GM18505 (cell line): ENCODE measurements around the gene HLTF.

Experiments
- ATAC-seq: cut with Tn5 transposase; IDR thresholded peaks from one replicate; pipeline ENCODE4 v1.9.1; 2021; ENCODE audit not compliant: unreplicated experiment
- POLR2A ChIP-seq: IDR thresholded peaks from 4 replicates; pipeline ENCODE4 v1.6.1; 2011; ENCODE audit warnings: borderline replicate concordance; ENCODE audit not compliant: insufficient read depth, insufficient read length; ENCODE audit errors: extremely low read depth

The HLTF gene

DNA sequence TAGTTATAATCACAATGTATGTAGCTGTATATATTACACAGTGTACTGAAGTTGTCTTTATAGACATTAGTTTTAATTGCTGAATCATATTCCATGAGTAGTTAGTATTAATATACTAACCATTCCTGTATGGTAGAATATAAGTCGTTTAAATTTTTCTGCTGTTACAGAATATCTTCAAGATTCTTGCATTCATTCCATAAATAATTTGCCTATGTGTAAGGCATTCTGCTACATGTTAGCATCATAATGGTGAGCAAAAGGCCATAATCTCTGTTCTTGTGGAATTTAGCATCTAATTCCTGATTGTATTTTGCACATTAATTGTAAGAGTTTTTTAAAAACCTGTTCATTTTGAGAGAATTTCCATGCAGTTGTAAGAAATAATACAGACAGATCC lies 80.9 kb downstream of the HLTF start:
- no peak for TF ChIP-seq POLR2A
- no peak for ATAC-seq

DNA sequence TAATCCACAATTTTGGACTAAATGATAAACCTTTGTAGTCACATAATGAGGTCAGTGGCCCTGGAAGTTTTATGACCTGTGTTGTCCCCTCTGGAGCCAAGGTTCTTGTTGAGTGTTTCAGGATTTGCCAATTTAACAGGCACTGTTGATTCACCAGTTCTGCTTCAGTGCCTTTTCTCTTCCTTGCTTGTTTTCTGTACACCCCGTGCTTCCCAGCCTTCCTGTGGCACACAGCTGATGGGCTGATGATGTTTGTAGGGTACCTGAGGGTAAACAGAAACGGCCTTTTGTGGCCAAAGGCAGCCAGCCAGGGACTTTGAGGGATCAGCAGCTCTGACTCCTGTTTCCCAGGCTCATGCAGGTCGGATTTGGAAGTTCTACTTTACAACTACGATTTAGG lies 81.7 kb downstream of the HLTF start:
- ATAC-seq: no peak
- TF ChIP-seq POLR2A: no peak

DNA sequence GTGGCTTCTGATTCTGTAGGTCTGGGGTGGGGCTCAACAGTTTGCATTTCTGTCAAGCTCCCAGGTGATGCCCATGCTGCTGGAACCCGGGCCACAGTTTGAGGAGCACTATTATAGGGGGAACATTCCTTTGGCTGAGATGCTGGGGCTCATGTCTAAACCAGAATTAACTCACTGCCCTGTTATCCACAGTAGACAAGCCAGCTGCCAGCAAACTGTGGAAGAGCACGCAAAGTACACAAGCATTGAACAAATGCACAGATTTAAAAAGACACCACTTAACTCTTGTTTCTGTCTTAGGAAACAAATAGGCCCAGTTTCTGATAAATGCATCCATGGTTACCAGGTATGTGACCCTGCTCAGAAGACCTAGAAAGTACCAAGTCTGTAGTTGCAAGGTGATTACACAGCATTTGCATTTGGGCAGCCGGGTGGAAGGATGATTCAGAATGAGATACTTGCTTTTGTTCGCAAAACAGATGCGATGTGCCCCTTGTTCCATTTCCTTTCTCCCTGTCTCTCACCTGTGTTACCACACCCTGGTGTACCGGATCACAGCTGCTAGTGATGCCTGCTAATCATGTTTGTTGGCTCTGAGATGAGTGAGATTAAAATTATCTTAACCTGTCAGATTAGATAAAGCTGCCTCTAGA lies 82.6 kb downstream of the HLTF start:
- no peak for TF ChIP-seq POLR2A
- ATAC-seq: peak; percentile 88

DNA sequence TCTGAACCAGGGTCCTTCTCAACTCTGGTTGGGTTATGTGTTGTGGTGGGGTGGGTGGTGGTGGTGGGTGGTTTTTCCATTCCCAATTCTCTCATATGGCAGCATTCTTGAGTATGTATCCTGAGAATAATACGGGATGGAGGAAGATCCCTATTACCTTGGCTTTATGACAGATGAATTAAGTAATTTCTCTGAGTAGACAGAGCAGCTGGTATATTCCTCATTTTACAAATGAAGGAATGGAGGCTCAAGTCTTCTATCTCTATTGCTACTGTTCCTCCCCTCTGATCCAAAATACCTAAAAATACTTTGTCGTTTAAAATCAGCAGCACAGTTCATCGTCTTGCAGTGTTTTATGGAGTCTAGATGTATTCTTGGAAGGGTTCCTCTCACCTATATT lies 84.6 kb downstream of the HLTF start:
- no peak for TF ChIP-seq POLR2A
- no peak for ATAC-seq

DNA sequence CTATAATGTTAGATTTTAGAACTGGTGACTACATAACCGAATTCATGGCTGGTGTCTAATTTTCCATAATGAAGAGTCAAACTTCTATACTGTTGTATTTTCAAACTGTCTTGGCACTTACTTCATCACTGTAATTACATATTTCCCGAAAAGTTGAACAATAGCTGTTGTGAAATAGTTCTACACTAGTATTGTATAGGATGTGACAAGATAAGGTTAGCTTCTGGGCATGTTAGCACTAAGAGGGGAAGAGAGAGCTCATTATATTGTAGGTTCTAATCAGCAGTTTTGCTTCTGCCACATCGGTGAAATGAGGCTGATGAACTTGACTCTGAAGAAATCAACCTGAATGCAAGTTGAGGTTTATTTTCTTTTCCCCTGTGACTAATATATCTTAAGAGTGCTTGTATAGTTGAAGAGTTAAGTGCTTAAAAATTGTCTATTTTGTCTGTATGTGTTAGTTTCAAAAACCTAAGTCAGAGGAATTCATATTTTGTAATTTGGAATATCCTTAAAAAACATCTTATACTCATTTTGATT lies 86.1 kb downstream of the HLTF start:
- TF ChIP-seq POLR2A: no peak
- no peak for ATAC-seq

DNA sequence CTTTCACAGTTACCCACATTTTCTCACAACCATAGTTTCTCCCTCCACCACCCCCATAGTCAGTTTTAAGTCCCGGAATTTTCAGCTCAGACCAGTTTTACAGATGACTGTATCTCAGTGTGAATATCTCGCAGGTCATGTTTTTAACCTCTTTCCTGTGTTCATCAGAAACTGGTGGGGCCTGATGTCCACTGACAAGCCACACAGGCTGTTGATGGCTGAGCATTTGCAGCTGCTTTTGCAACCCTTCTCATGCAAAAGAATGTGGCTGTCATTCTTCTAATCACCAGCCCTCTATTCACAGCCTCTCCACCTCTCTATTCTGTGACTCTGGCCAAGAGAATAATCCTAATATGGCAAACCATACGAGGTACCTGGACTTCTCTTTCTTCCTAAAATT lies 86.5 kb downstream of the HLTF start:
- ATAC-seq: no peak
- TF ChIP-seq POLR2A: no peak

DNA sequence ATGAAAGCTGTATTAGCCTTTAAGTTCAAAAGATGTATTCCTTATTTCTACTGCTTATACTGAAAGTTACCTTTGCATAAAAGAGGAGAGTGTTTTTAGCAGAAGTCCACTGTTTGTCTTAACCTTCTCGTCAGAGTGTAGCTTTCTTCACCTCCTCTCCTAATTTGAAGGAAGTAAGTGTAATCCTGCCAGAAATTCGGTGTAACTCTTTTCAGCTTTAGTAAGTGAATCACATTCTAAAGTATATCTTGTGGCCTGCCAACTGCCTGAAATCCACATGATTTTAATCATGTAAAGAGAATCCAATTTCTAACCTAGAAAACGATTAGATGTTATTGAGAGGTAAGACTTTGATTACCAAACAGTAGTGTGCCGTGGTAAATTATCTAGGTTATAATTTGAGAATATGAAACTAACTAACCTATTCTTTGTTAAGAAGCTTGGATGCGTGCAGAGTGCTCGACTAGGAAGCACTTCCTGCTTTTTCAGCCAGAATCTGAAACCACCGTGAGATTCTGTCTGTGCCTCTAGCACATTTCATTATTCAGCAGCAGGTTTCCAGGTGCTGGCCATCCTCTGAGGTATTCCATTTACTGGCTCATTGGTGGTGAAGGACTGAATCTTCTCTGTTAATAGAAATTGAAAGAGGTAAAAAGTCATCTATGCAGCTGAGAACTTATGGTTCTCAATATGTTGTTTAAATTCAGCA lies 87.5 kb downstream of the HLTF start:
- no peak for ATAC-seq
- no peak for TF ChIP-seq POLR2A

DNA sequence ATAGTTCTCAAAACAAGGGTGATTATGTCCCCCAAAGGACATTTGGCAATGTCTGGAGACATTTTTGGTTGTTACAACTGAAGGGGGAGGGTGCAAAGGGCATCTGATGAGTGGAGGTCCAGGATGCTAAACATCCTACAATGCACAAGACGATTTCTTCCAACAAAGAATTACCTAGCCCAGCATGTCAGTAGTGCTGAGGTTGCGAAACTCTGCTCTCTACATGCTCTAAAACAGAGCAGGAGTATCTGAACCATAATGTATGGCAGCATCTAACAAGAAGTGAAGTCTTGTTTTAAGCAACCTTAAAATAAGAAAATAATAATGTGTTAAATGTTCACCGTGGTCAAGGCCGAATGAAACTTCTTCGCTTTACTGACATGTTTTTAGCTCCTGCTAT lies 88.0 kb downstream of the HLTF start:
- no peak for TF ChIP-seq POLR2A
- no peak for ATAC-seq

DNA sequence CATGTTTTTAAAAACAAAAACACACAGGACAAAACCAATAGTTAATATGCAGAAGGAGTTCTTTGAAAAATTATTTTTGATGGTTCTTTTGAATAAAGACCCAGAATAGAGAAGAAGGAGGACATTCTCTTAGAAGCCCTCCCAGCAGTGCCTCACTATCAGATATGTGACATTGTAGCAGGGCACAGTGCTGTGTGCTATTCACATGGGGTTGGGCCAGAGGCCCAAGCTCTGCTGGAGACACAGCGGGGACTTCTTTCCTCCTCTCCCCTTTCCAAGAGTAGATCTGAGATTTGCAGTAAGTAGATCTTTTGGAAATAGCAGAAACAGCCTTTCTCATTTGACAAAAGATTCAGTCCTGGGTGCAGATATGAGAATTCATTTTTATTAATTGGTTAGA lies 88.7 kb downstream of the HLTF start:
- TF ChIP-seq POLR2A: no peak
- no peak for ATAC-seq

DNA sequence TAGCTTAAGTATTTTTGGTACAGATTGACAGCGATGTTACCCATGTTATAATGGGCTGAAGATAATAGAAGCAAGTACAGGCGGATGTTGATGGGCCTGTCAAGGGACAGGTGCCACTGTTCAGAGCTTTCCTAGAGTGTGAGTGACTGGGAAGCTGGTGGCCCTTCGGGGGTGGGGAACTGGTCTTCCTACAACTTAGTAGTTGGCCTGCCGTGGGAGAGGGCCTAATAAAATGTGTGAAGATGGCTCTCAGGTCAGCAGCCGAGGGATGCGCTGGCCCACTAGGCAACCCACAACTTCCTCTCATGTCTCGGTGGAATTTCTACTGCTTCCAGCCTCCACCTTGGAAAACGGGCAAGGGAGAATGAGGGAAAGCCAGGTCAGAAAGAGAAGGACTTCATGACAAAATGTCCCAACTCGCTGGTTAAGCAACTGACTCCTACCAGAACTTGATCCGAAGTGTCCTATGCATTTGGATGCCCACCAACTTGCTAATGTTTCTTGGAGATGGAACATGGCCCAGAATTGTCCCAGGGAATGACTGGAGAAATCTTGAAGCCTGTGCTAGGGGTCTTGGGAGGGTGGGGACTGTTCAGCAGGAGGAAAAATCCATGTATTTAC lies 93.6 kb downstream of the HLTF start:
- TF ChIP-seq POLR2A: no peak
- ATAC-seq: no peak

DNA sequence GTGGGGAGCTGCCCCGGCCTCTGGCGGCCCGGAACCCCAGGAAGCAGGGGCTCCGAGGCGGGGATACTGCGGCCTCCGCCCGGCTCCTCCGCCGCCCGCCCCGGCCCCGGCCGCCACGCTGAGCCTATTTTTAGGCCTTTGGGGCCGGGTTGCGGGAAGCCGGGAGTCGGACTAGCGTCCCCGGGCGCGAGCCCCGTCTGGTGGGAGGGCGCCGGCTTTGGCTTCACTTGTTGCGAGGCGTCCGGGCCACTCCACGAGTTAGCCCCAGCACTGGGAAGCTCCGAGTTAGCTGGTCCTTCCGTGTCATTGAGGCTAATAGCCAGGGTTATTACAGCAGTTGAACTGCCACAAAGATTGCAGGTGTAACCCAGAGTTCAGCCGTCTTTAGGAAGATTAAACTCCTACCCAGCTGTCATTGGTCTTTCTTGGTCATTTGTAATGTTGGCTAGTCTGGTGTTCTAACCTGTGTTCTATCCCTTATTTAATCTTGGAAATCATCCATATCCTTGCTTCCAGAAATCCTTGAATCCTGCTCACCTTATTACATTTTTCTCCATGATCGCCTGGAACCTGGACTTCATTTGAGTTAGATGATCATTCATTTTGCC lies 94.2 kb downstream of the HLTF start:
- peak; percentile 26 for ATAC-seq

DNA sequence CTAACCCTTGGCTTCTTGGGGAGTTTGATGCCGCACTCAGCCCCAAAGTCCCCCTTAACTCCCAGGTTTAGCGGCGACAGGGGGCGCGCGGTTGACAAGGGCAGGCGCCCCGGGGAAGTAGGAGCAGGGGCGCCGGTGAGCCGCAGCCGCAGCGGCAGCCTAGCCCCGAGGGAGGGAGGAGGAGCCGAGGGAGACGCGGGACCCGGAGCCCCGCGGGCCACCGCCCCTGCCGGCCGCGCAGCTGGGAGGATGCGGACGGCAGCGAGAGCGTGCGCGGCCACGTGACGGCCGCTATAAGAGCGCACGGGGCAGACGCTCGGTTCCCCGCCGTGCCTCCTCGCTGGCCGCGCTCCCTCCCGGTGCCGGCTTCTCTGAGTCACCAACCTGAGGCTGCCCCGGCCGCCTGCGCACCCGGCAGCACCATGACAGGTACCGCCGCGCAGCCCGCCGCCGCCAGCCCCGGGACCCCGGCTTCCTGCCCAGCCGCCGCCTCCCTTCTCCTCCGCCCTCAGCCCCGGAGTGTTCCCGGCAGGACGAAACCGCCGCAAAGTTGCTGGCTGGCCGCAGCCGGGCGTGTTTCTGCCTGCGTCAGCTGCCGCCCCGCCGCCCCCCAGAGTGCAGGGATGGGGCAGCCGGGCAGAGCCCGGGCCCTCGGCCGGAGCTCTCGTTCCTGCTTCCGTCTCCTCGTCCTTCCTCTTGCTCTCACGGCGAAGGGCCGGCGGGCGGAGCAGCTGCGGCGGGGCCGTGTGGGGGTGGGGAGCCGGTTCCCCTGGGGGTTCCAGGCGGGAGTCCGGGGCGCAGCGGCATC lies 94.9 kb downstream of the HLTF start, which contains the start of gene GYG1:
Gene GYG1, plus strand, starts transcription at position 322 of the 808 bp plus-strand sequence. Its CDS starts 101 bp downstream, at position 423.
- TF ChIP-seq POLR2A: peak; percentile 90
- ATAC-seq: peak; percentile 93

More for the DNA sequence above, 94.2 kb downstream of the HLTF start:
- TF ChIP-seq POLR2A: no peak
